ENCODE measurements around the gene STAC. TPM values are rescaled to one million over a fixed set of nuclear protein-coding genes. Genes with fewer than 3 reads are reported as not detected.
"Not testable (repeated sequence)": the region's sequence is repeated elsewhere in the genome, so short reads cannot be mapped to it uniquely, and the experiment has no call there.

The STAC gene
- total RNA-seq, 4 donors from 2014 or later, result 3.1 to 12.9 (median 11.5) TPM

- WGBS, 2 donors (ENCODE audit: low coverage in 1 of 2), result 15 to 38% methylated on average over 1 of the region's 1 CpG
Observed at GRCh38 chr3:36451816-36452215, 71.5 kb downstream of the STAC start.

GRCh38 chr3:36453213-36453612, 72.9 kb downstream of the STAC start:
- H3K9me3 ChIP-seq, result not testable (repeated sequence)
- 80% methylated on average over 1 of the region's 30 CpGs; no CpG with 5 or more reads in 1 of the 2 donors for WGBS, 2 donors (ENCODE audit: low coverage in 1 of 2)

More at GRCh38 chr3:36451816-36452215, 71.5 kb downstream of the STAC start:
- no peak overlapping the region for H3K27ac ChIP-seq
- H3K27me3 ChIP-seq, result no peaks in the 10 kb centered on the region
- no peak for ATAC-seq
- TF ChIP-seq EP300 (IDR thresholded peaks at IDR 0.05) (no peak), POLR2A (IDR thresholded peaks at IDR 0.05) (no peak), POLR2AphosphoS5 (IDR thresholded peaks at IDR 0.05) (no peak), CTCF (IDR thresholded peaks at IDR 0.05) (no peak)
- H3K9me3 ChIP-seq, result no peaks in the 10 kb centered on the region
- H3K4me1 ChIP-seq, result no peaks in the 10 kb centered on the region
- no peak overlapping the region for H3K4me3 ChIP-seq
- H3K36me3 ChIP-seq, result no peaks in the 10 kb centered on the region

GRCh38 chr3:36453896-36454295, 73.6 kb downstream of the STAC start:
- not testable (repeated sequence) for ATAC-seq, H3K27me3 ChIP-seq, H3K27ac ChIP-seq, H3K9me3 ChIP-seq, H3K36me3 ChIP-seq, H3K4me3 ChIP-seq, H3K4me1 ChIP-seq
- 96 to 100% methylated on average over 1 to 3 of the region's 6 CpGs for WGBS, 2 donors (ENCODE audit: low coverage in 1 of 2)

More at GRCh38 chr3:36453213-36453612, 72.9 kb downstream of the STAC start:
- H3K36me3 ChIP-seq, H3K27ac ChIP-seq, H3K27me3 ChIP-seq, ATAC-seq, H3K4me3 ChIP-seq, H3K4me1 ChIP-seq: not testable (repeated sequence)

GRCh38 chr3:36455406-36455805, 75.1 kb downstream of the STAC start:
- Histone ChIP-seq H3K36me3 (no peaks in the 10 kb centered on the region), H3K9me3 (no peaks in the 10 kb centered on the region), H3K4me3 (no peak overlapping the region), H3K27ac (no peak overlapping the region), H3K4me1 (peaks cover 0 to 9% (median 0%) of the 10 kb centered on the region in 3 donors), H3K27me3 (no peaks in the 10 kb centered on the region)
- TF ChIP-seq CTCF (IDR thresholded peaks at IDR 0.05), result no peak
- TF ChIP-seq EP300 (IDR thresholded peaks at IDR 0.05), result no peak
- no peak for TF ChIP-seq POLR2AphosphoS5 (IDR thresholded peaks at IDR 0.05)
- TF ChIP-seq POLR2A (IDR thresholded peaks at IDR 0.05), result no peak
- ATAC-seq, result no peak
- 50 to 73% methylated on average over 2 of the region's 2 CpGs for WGBS, 2 donors (ENCODE audit: low coverage in 1 of 2)

GRCh38 chr3:36456784-36457183, 76.5 kb downstream of the STAC start:
- no peak overlapping the region for H3K4me3 ChIP-seq
- WGBS, 2 donors (ENCODE audit: low coverage in 1 of 2), result 75 to 94% methylated on average over 4 of the region's 4 CpGs
- H3K9me3 ChIP-seq, result no peaks in the 10 kb centered on the region
- no peaks in the 10 kb centered on the region for H3K27me3 ChIP-seq
- H3K36me3 ChIP-seq, result no peaks in the 10 kb centered on the region
- ATAC-seq, result no peak
- peaks cover 0 to 9% (median 0%) of the 10 kb centered on the region in 3 donors for H3K4me1 ChIP-seq
- H3K27ac ChIP-seq, result no peak overlapping the region
- no peak for TF ChIP-seq POLR2A (IDR thresholded peaks at IDR 0.05)
- no peak for TF ChIP-seq CTCF (IDR thresholded peaks at IDR 0.05)
- no peak for TF ChIP-seq EP300 (IDR thresholded peaks at IDR 0.05)
- TF ChIP-seq POLR2AphosphoS5 (IDR thresholded peaks at IDR 0.05), result no peak

- H3K27ac ChIP-seq, result no peak overlapping the region
- TF ChIP-seq CTCF (IDR thresholded peaks at IDR 0.05), result no peak
- no peak for TF ChIP-seq EP300 (IDR thresholded peaks at IDR 0.05)
- no peak for TF ChIP-seq POLR2AphosphoS5 (IDR thresholded peaks at IDR 0.05)
- TF ChIP-seq POLR2A (IDR thresholded peaks at IDR 0.05), result no peak
- peaks cover 0 to 9% (median 0%) of the 10 kb centered on the region in 3 donors for H3K4me1 ChIP-seq
- ATAC-seq, result no peak
- no peaks in the 10 kb centered on the region for H3K36me3 ChIP-seq
- 31 to 38% methylated on average over 5 of the region's 5 CpGs for WGBS, 2 donors (ENCODE audit: low coverage in 1 of 2)
- H3K9me3 ChIP-seq, result no peaks in the 10 kb centered on the region
- no peak overlapping the region for H3K4me3 ChIP-seq
- H3K27me3 ChIP-seq, result no peaks in the 10 kb centered on the region
Observed at GRCh38 chr3:36457667-36458066, 77.4 kb downstream of the STAC start.
